EL (cell line): ENCODE measurements around the gene KCNJ1.

Experiments
- DNase-seq: peaks from one replicate; pipeline ENCODE4 v3.0.0-alpha.2; 2016

Gene KCNJ1

GRCh38 chr11:128867277-128867676, at the start of gene KCNJ1:
TSS of gene KCNJ1 (minus strand) at chr11:128867296. CDS start at chr11:128840243, 27,053 bp downstream.
- no peak for DNase-seq

- no peak for DNase-seq
Observed at GRCh38 chr11:128916681-128917080, 49.6 kb upstream of the KCNJ1 start.

DNA sequence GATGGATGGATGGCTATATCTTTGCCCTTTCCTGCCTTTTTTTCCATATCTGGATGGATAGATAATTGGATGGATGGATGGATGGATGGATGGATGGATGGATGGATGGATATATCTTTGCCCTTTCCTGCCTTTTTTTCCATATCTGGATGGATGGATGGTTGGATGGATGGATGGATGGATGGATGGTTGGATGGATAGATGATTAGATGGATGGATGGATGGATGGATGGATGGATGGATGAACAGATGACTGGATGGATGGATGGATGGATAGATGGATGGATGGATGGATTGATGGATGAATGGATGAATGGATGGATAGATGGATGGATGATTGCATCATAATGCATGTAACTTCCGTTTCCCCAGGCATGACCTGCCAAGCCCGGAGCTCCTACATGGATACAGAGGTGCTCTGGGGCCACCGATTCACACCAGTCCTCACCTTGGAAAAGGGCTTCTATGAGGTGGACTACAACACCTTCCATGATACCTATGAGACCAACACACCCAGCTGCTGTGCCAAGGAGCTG, 49.0 kb upstream of the KCNJ1 start:
- DNase-seq, result no peak

- no peak for DNase-seq
Observed at GRCh38 chr11:128915149-128915521, 48.0 kb upstream of the KCNJ1 start.

DNA sequence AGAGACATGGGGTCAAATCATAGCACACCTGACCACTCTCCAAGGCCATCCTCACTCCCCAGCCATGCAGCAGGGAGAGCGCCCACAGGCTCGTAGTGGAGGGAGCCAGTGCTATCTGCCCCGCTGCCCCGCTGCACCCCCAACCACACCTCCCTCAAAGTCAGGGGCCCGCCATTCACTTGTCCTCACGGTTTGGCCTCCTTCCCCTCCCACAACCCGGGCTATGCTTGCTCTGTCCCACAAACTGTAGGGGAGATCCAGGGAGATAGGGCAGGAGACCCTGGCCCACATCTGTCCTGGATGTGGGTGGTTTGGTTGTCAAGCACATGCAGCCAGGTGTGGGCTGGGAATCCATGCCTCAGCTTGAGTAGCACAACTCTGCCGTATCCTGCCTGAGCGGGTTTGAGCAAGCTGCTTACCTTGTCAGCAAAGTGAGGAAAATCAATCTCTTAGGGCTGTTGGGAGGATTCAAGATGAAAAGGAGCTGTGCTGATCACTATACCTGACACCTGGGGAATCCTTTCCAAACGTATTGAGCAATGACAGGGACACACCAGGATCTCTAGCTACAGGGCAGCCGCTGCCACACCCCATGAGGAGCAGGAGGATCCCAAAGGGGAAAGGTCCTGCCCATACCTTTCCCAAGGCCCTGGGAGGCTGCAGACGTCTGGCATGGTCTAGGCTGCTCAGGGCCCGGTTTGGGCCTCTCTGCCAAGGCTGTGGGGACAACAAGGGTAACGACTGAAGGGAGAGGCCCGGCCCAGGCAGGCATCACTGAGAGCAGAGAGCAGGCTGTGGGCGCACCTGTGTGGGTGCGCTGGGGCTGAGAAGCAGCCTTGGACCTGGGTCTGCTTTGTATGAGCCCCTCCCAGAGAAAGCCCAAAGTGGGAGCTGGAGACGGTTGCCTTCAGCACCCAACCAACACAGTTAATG, 47.4 kb upstream of the KCNJ1 start:
- no peak for DNase-seq

DNA sequence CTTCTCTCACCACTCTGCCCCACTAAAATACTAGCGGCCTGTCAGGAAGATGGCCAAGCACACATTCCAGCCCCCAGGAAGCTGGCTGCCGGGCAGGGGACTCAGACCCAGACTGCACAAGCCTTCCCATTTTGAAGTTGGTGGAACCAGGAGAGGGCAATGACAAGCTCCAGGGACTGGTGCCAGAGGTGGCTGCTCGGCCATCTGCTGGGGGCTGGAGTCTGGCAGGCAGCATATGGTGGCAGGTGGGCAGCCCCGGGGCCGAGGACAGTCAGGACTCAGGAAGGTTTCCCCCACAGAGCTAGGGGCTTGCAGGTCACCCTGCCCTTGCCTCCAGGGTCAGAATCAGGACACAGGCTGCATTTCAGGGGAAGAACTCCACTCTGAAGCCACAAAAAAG, 46.7 kb upstream of the KCNJ1 start:
- DNase-seq, result no peak

DNA sequence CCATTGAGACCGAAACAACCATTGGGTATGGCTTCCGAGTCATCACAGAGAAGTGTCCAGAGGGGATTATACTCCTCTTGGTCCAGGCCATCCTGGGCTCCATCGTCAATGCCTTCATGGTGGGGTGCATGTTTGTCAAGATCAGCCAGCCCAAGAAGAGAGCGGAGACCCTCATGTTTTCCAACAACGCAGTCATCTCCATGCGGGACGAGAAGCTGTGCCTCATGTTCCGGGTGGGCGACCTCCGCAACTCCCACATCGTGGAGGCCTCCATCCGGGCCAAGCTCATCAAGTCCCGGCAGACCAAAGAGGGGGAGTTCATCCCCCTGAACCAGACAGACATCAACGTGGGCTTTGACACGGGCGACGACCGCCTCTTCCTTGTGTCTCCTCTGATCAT, 44.6 kb upstream of the KCNJ1 start:
- no peak for DNase-seq

DNA sequence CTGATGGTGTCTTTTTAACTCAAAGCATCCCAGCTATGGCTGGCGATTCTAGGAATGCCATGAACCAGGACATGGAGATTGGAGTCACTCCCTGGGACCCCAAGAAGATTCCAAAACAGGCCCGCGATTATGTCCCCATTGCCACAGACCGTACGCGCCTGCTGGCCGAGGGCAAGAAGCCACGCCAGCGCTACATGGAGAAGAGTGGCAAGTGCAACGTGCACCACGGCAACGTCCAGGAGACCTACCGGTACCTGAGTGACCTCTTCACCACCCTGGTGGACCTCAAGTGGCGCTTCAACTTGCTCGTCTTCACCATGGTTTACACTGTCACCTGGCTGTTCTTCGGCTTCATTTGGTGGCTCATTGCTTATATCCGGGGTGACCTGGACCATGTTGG, 44.1 kb upstream of the KCNJ1 start:
- DNase-seq, result no peak

- no peak for DNase-seq
Observed at GRCh38 chr11:128910576-128910975, 43.5 kb upstream of the KCNJ1 start.

- DNase-seq, result no peak
Observed at GRCh38 chr11:128909438-128910125, 42.5 kb upstream of the KCNJ1 start.

- DNase-seq, result peak; percentile 85
Observed at GRCh38 chr11:128908391-128909246, 41.5 kb upstream of the KCNJ1 start.

DNA sequence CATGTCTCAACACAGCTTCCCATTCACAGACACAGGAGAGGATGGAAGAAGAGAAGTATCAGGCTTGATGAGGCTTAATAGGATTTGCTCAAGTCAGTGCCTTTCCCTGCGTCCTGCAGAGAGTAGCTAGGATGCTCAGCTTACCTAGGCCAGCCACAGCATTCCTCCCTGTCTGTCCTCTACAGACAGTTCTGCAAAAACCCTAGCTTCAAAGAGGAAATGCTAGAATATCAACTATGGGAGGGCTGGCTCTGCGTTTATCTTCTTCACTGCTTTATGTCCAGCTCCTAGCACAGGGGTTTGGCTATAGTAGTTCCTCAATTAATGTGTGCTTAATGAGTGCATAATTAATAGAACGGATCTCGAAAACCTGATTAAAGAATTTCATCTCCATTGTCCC, 40.5 kb upstream of the KCNJ1 start:
- DNase-seq, result no peak

DNA sequence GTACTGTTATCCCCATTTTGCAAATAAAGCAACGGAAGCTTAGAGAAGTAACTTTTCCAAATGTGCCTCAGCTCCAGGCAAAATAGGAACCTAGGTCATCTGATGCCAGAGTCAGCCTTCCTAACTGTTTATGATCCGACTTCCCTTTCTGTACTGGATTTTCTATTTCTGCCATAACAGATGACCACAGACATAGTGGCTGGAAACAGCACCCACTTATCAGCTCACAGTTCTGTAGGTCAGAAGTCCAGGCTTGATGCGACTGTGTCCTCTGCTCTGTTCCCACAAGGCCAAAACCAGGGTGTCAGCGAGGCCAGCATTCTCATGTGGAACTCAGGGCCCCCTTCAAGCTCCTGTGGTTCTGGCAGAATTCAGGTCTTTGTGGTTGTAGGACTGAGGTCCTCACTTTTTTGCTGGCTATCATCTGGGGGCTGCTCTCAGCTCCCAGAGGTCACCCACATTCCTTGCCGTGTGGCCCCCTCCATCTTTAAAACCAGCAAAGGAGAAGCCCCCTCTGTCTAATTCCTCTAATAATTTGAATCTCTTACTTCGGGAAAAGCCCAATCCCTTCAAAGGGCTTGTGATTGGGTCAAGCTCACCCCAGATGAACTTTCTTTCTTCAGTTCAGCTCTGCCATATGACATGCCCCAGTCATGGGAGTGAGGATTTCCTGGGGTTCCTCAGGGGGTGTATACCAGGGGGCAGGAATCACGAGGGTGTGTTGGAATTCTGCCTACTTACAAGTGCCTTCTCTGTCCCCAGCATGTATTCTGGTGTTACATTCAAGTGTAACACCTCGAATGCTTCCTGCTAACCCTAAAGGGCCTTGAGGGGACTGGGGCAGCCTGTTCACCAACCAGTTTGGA, 39.3 kb upstream of the KCNJ1 start:
- no peak for DNase-seq

DNA sequence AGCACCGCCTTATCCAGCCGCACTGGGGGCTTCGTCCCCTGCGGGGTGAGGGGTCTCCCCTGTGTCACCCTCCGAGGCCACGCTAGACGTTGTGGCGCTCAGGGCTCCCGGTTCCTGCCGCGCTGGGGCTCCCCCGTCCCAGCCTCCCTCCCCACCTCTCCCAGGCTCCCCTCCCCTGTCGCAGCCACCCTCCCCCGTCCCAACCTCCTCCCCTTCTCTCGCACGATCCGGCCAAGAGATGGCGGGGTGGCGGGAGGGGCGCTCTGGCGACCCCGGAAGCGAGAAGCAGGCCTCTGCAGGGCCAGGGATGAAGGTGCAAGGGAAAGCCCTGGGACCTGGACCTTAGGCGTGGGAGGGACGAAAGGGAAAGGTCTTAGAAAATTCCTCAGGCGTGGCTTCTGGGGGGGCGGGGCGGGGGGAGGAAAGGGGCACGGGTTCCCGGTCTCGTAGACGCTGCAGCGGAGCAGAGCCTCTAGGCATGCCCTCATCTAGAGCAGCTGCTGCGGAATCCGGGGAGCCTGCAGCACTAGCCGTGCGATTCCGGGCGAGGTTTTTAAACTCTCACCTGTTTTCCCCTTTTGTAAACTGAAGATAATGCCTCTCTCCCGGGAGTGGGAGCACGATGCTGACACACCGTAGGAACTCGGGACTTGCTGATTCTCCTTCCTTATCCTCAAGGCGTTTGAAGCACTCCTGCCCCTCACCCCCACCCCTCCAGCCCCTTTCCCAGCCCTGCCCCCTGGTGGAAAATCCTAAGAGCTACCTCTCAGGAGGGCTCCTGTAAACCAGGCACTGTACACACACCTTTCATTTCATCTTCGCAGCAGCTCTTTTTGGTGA, 38.5 kb upstream of the KCNJ1 start:
- DNase-seq, result peak; percentile 57

DNA sequence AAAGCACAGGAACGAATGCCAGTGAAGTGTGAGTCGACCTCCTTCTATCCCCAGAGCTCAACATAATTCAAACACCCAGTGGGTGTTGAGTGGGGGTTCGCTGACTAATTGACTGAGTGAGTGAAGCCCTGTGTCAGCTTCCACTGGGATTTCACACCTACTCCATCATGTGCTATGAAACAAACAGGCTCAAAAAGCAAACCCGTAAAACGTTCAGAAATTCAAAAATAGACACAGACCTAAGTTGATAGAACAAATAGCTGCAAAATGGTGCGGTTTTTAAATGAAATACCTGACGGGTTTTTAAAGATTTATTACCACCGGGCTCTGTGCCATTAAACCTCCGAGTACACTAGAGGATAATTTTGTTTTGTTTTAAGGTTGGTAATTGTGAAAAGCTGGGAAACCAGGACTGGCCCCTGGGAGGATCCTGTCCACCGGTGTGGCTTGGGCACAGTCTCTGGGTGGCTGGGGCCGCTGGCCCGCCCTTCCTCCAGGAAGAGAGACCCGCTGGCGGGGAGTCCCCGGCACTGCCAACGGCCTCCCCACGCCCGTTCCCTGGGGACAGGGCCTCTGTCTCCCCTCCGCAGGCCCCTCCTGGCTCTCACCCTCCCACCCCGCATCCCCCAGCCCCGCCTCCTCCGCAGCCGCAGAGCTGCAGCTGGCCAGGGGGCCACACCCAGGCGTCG, 37.7 kb upstream of the KCNJ1 start:
- peak; percentile 19 for DNase-seq

DNA sequence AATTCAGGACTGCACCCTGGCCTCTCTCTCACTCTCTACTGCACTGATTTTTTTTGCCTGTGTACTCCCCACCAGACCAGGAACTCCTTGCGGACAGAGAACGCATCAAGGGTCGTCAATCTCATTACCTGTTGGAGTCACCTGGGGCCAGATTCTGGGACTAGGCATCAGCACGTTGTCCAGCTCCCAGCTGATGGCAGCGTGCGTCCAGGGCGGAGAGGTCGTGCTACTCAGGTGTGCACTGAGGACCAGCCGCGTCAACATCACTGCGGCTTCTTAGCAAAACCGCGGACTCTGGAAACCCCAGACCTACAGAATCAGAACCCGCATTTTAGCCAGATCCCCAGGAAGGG, 37.2 kb upstream of the KCNJ1 start:
- DNase-seq, result no peak

DNA sequence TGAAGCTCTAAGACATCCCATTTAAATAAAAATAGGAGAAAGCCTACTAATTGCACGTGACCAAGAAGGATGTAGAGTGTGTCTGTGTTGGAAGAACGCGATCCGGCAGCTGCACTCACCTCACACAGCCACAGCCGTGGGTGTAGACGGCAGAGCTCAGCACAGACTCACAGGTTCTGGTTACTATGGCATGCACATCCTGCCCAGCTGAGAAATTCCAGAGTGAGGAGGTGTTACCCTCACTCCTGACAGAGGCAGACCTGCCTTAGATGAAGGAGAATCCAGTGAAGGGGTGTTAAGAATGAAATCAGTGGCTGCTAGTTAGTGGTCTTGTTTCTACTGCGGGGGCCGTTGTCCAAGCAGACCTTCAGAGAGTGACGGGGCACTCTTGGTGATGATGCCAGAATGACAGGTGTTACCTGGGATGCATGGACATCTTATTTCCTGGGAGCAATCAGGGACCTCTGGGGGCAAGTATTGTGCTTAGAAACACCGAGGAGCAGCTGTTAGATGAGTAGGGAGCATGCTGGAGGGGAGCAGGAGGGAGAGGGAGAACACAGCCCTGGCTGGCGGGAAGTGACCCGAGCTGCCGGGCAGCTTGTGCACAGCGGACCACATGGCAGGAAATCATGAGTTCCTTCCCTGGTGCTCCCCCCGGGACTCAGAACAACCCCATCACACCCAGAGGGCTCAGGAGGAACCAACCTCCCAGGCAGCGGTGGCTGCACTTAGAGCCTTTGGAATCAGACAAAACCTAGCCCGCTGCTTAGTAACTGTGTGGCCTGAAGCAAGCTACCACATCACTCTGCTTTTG, 36.4 kb upstream of the KCNJ1 start:
- DNase-seq, result peak; percentile 44

- peak; percentile 54 for DNase-seq
Observed at GRCh38 chr11:128902515-128903066, 35.5 kb upstream of the KCNJ1 start.
